HepG2 (cell line): ENCODE measurements around the gene EOGT. TPM values are rescaled to one million over a fixed set of nuclear protein-coding genes. Genes with fewer than 3 reads are reported as not detected.

Source experiments
- ARNTL ChIP-seq: sonication (generic); formaldehyde crosslinking; IDR thresholded peaks from 2 replicates; pipeline ENCODE4 v1.4.0; 2020; ENCODE audit warnings: mild to moderate bottlenecking, missing genetic modification reagents
- ETV5 ChIP-seq: IDR thresholded peaks from 2 replicates; pipeline ENCODE4 v1.6.1; 2018; ENCODE audit warnings: missing biosample characterization, missing genetic modification reagents, inconsistent platforms, borderline replicate concordance
- GATAD1 ChIP-seq: IDR thresholded peaks from 2 replicates; pipeline ENCODE4 v1.6.1; 2016; ENCODE audit warnings: missing genetic modification reagents, missing compliant biosample characterization
- HMGA1 ChIP-seq: sonication (generic); formaldehyde crosslinking; conservative IDR thresholded peaks from 2 replicates; pipeline ENCODE4 v1.4.0; 2020; ENCODE audit warnings: missing genetic modification reagents
- HNF4A ChIP-seq: sonication (generic); formaldehyde crosslinking; IDR thresholded peaks from 2 replicates; pipeline ENCODE4 v1.4.0; 2020; ENCODE audit warnings: missing genetic modification reagents
- MYC ChIP-seq: sonication (generic); formaldehyde crosslinking; IDR thresholded peaks from 2 replicates; pipeline ENCODE4 v1.9.0; 2021; ENCODE audit warnings: missing genetic modification reagents, borderline replicate concordance
- RBM22 ChIP-seq: fragments of 200-400 bp; formaldehyde crosslinking; optimal IDR thresholded peaks from 2 replicates; pipeline ENCODE3; 2017; ENCODE audit warnings: mild to moderate bottlenecking, low read length, moderate library complexity
- TCF7 ChIP-seq: sonication (generic); IDR thresholded peaks from 2 replicates; pipeline ENCODE4 v1.6.1; 2016; ENCODE audit warnings: antibody characterized with exemption, low read depth
- U2AF2 ChIP-seq: fragments of 200-400 bp; formaldehyde crosslinking; IDR thresholded peaks from 2 replicates; pipeline ENCODE4 v1.6.1; 2017; ENCODE audit warnings: low read depth, mild to moderate bottlenecking, low read length
- ZC3H13 ChIP-seq: sonication (generic); formaldehyde crosslinking; IDR thresholded peaks from 2 replicates; pipeline ENCODE4 v1.8.1; 2023; ENCODE audit warnings: mild to moderate bottlenecking, missing genetic modification reagents, moderate library complexity
- ZNF263 ChIP-seq: sonication (generic); formaldehyde crosslinking; IDR thresholded peaks from 2 replicates; pipeline ENCODE4 v1.4.0; 2020; ENCODE audit warnings: missing genetic modification reagents
- ZNF33A ChIP-seq: sonication (generic); formaldehyde crosslinking; IDR thresholded peaks from 2 replicates; pipeline ENCODE4 v1.5.1; 2020; ENCODE audit warnings: missing genetic modification reagents, mild to moderate bottlenecking, moderate library complexity, borderline replicate concordance
- ZNF569 ChIP-seq: sonication (generic); formaldehyde crosslinking; IDR thresholded peaks from 2 replicates; pipeline ENCODE4 v1.5.0; 2020; ENCODE audit warnings: mild to moderate bottlenecking, missing genetic modification reagents, moderate library complexity, borderline replicate concordance
- ZNF7 ChIP-seq: IDR thresholded peaks from 2 replicates; pipeline ENCODE4 v1.6.1; 2016; ENCODE audit warnings: missing biosample characterization, missing genetic modification reagents
- ZNF782 ChIP-seq: sonication (generic); formaldehyde crosslinking; IDR thresholded peaks from 2 replicates; pipeline ENCODE4 v1.4.0; 2020; ENCODE audit warnings: missing genetic modification reagents, mild to moderate bottlenecking, borderline replicate concordance
- ZNF788 ChIP-seq: sonication (generic); formaldehyde crosslinking; IDR thresholded peaks from 2 replicates; pipeline ENCODE4 v1.5.0; 2020; ENCODE audit warnings: mild to moderate bottlenecking, missing genetic modification reagents, borderline replicate concordance
- ZNF878 ChIP-seq: sonication (generic); formaldehyde crosslinking; IDR thresholded peaks from 2 replicates; pipeline ENCODE4 v1.8.1; 2023; ENCODE audit warnings: mild to moderate bottlenecking, missing genetic modification reagents, moderate library complexity
- polyA plus RNA-seq, 8 experiments: library from polyadenylated mRNA; depleted of rRNA in 3 of 8; stranded (reverse) in 7 of 8; unstranded in 1 of 8; fragments of >200 nt; fragmentation: Illumina TruSeq in 4 of 8; extraction: Trizol in 4 of 8; gene quantifications; 2 replicates each; pipeline versions ENCODE4 v1.2.1 to v1.2.3, GENCODE V29; 2011 to 2016; ENCODE audit warnings: low read depth in 4 of 8, missing spikeins in 1 of 8, mixed read lengths in 1 of 8; ENCODE audit not compliant: insufficient read depth in 1 of 8
- total RNA-seq, 5 experiments: library from RNA; depleted of rRNA; stranded (reverse); fragments of >200 nt; fragmentation: Illumina TruSeq; extraction: Trizol; gene quantifications; 2 replicates each; pipeline ENCODE4 v1.2.3, GENCODE V29; 2016; ENCODE audit warnings: low read depth in 1 of 5
- TF ChIP-seq, protein P1 (sequence below): sonication (generic); formaldehyde crosslinking; conservative IDR thresholded peaks from 2 replicates; pipeline ENCODE4 v1.4.0; 2020; ENCODE audit warnings: mild to moderate bottlenecking, missing genetic modification reagents, moderate library complexity
- TF ChIP-seq, protein P2 (sequence below): sonication (generic); formaldehyde crosslinking; IDR thresholded peaks from 2 replicates; pipeline ENCODE4 v1.8.1; 2023; ENCODE audit warnings: mild to moderate bottlenecking, missing genetic modification reagents
- TF ChIP-seq, protein P3 (sequence below): sonication (generic); formaldehyde crosslinking; conservative IDR thresholded peaks from 2 replicates; pipeline ENCODE4 v1.8.1; 2023; ENCODE audit warnings: missing genetic modification reagents
- TF ChIP-seq, protein P4 (sequence below): sonication (generic); formaldehyde crosslinking; conservative IDR thresholded peaks from 2 replicates; pipeline ENCODE4 v1.4.0; 2020; ENCODE audit warnings: missing genetic modification reagents
- TF ChIP-seq, protein P5 (sequence below): IDR thresholded peaks from 2 replicates; pipeline ENCODE4 v1.6.1; 2016

The EOGT gene
- total and polyA plus RNA-seq, 2 of the 13 experiments (the other 11 are each of a cell fraction or from before 2014, with no cell fraction given), result 4.5 to 18.6 TPM

DNA sequence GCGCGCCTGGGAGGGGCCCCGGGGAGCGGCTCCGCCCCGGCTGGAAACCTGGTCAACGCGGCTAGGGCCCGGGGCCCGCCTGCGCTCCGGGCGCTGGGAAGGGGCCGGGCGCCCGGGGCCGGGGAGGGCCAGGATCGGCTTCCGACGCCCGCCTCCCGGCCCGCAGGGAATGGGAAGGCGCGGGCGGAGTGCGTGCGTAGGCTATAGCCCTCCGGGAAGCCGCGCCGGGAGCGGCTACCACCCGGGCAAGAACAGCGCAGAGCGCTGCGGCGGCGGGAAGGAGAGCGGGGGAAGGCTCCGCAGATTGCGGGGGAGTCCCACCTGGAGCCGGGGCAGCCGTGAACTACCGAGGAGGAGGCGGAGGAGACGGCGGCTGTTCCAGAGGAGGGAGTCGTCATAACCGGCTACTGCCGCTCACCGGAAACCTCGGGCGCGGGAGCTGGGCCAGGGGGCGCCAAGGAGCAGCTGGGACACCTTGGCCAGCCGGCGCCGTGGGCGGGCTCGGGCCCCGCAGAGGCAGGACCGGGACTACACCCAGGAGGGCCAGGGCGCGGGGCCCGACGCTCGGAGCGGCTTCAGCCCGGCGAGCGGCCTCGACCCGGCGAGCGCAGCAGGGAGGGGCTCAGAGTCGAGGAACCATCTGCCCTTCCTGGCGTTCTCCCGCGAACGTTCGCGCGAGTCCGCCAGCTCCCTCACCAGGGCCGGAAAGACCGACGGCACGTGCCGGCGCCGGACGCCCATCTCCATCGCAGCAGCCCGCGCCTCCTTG lies at the start of gene EOGT (continued):
- TF ChIP-seq TCF7, result no peak
- no peak for TF ChIP-seq ZNF7
- TF ChIP-seq ZNF263 (CRISPR knock-in tag), result no peak
- TF ChIP-seq RBM22, result peak; percentile 62
- TF ChIP-seq ARNTL (CRISPR knock-in tag), result 0 out of 2 replicates have a peak, but pooled peaks have one; percentile 38
- peak; percentile 86 for TF ChIP-seq ETV5 (CRISPR knock-in tag)
- TF ChIP-seq ZNF569 (CRISPR knock-in tag), result no peak
- no peak for TF ChIP-seq HNF4A
- TF ChIP-seq, protein P1, sequence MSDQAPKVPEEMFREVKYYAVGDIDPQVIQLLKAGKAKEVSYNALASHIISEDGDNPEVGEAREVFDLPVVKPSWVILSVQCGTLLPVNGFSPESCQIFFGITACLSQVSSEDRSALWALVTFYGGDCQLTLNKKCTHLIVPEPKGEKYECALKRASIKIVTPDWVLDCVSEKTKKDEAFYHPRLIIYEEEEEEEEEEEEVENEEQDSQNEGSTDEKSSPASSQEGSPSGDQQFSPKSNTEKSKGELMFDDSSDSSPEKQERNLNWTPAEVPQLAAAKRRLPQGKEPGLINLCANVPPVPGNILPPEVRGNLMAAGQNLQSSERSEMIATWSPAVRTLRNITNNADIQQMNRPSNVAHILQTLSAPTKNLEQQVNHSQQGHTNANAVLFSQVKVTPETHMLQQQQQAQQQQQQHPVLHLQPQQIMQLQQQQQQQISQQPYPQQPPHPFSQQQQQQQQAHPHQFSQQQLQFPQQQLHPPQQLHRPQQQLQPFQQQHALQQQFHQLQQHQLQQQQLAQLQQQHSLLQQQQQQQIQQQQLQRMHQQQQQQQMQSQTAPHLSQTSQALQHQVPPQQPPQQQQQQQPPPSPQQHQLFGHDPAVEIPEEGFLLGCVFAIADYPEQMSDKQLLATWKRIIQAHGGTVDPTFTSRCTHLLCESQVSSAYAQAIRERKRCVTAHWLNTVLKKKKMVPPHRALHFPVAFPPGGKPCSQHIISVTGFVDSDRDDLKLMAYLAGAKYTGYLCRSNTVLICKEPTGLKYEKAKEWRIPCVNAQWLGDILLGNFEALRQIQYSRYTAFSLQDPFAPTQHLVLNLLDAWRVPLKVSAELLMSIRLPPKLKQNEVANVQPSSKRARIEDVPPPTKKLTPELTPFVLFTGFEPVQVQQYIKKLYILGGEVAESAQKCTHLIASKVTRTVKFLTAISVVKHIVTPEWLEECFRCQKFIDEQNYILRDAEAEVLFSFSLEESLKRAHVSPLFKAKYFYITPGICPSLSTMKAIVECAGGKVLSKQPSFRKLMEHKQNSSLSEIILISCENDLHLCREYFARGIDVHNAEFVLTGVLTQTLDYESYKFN (CRISPR knock-in tag), result no peak; the same call in 1 of the 2 replicates
- 0 out of 2 replicates have a peak, but pooled peaks have one; percentile 31 for TF ChIP-seq ZNF878
- no peak for TF ChIP-seq ZNF33A (CRISPR knock-in tag)
- peak; percentile 25; the same call in 1 of the 2 replicates for TF ChIP-seq ZNF782 (CRISPR knock-in tag)
- peak; percentile 89; the same call in 1 of the 2 replicates for TF ChIP-seq ZNF788
- TF ChIP-seq MYC (CRISPR knock-in tag), result peak; percentile 83; the same call in 1 of the 2 replicates
- TF ChIP-seq, protein P2, sequence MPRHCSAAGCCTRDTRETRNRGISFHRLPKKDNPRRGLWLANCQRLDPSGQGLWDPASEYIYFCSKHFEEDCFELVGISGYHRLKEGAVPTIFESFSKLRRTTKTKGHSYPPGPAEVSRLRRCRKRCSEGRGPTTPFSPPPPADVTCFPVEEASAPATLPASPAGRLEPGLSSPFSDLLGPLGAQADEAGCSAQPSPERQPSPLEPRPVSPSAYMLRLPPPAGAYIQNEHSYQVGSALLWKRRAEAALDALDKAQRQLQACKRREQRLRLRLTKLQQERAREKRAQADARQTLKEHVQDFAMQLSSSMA (CRISPR knock-in tag), result no peak
- TF ChIP-seq, protein P3, sequence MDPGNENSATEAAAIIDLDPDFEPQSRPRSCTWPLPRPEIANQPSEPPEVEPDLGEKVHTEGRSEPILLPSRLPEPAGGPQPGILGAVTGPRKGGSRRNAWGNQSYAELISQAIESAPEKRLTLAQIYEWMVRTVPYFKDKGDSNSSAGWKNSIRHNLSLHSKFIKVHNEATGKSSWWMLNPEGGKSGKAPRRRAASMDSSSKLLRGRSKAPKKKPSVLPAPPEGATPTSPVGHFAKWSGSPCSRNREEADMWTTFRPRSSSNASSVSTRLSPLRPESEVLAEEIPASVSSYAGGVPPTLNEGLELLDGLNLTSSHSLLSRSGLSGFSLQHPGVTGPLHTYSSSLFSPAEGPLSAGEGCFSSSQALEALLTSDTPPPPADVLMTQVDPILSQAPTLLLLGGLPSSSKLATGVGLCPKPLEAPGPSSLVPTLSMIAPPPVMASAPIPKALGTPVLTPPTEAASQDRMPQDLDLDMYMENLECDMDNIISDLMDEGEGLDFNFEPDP (CRISPR knock-in tag), result no peak
- no peak for TF ChIP-seq HMGA1
- peak; percentile 73 for TF ChIP-seq GATAD1 (CRISPR knock-in tag)
- TF ChIP-seq, protein P4, sequence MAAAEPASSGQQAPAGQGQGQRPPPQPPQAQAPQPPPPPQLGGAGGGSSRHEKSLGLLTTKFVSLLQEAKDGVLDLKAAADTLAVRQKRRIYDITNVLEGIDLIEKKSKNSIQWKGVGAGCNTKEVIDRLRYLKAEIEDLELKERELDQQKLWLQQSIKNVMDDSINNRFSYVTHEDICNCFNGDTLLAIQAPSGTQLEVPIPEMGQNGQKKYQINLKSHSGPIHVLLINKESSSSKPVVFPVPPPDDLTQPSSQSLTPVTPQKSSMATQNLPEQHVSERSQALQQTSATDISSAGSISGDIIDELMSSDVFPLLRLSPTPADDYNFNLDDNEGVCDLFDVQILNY (CRISPR knock-in tag), result 0 out of 2 replicates have a peak, but pooled peaks have one; percentile 34
- TF ChIP-seq ZC3H13 (CRISPR knock-in tag), result peak; percentile 86; the same call in 1 of the 2 replicates
- TF ChIP-seq, protein P5, sequence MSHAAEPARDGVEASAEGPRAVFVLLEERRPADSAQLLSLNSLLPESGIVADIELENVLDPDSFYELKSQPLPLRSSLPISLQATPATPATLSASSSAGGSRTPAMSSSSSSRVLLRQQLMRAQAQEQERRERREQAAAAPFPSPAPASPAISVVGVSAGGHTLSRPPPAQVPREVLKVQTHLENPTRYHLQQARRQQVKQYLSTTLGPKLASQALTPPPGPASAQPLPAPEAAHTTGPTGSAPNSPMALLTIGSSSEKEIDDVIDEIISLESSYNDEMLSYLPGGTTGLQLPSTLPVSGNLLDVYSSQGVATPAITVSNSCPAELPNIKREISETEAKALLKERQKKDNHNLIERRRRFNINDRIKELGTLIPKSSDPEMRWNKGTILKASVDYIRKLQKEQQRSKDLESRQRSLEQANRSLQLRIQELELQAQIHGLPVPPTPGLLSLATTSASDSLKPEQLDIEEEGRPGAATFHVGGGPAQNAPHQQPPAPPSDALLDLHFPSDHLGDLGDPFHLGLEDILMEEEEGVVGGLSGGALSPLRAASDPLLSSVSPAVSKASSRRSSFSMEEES (CRISPR knock-in tag), result no peak
- no peak for TF ChIP-seq U2AF2
